Osteoblast (primary cell): ENCODE results near the gene ZNF860. TPM values are rescaled to one million over a fixed set of nuclear protein-coding genes. Genes with fewer than 3 reads are reported as not detected.
A peak's percentile ranks its signal among the peaks of the same experiment; 100 is the strongest.

Experiments
- DNase-seq: peaks from one replicate; pipeline ENCODE4 v3.0.0; 2011; ENCODE audit warnings: low spot score, mixed read lengths; ENCODE audit not compliant: insufficient read length; ENCODE audit errors: missing footprints
- H2AFZ ChIP-seq: 2 replicates; pipeline ENCODE4 v1.6.0; 2011; ENCODE audit warnings: mild to moderate bottlenecking, low read length
- H3K27ac ChIP-seq: 2 replicates; pipeline ENCODE4 v1.5.1; 2011; ENCODE audit warnings: mild to moderate bottlenecking, low read depth, low read length, moderate library complexity
- H3K27me3 ChIP-seq: 2 replicates; pipeline ENCODE4 v1.6.0; 2012; ENCODE audit warnings: mild to moderate bottlenecking, control low read depth, inconsistent platforms, low read length, moderate library complexity; ENCODE audit not compliant: insufficient read depth
- H3K36me3 ChIP-seq: 2 replicates; pipeline ENCODE4 v1.5.1; 2011; ENCODE audit warnings: mild to moderate bottlenecking, low read length, control low read depth, moderate library complexity; ENCODE audit not compliant: insufficient read depth
- H3K4me1 ChIP-seq: 2 replicates; pipeline ENCODE4 v1.5.1; 2011; ENCODE audit warnings: mild to moderate bottlenecking, low read length, control low read depth, moderate library complexity; ENCODE audit not compliant: insufficient read depth
- H3K4me2 ChIP-seq: 2 replicates; pipeline ENCODE4 v1.6.0; 2011; ENCODE audit warnings: mild to moderate bottlenecking, low read length; ENCODE audit not compliant: insufficient read depth
- H3K4me3 ChIP-seq: fragments of 200-600 bp; sonication (generic); 3 replicates; pipeline ENCODE4 v1.5.1; 2012; ENCODE audit warnings: mild to moderate bottlenecking, low read length, inconsistent platforms; ENCODE audit not compliant: insufficient read depth
- H3K79me2 ChIP-seq: 2 replicates; pipeline ENCODE4 v1.6.0; 2012; ENCODE audit warnings: mild to moderate bottlenecking, low read length, control low read depth, inconsistent platforms; ENCODE audit not compliant: insufficient read depth
- H3K9me3 ChIP-seq: 2 replicates; pipeline ENCODE4 v1.5.1; 2011; ENCODE audit warnings: low read depth, low read length, control low read depth
- H4K20me1 ChIP-seq: 2 replicates; pipeline ENCODE4 v1.6.0; 2012; ENCODE audit warnings: mild to moderate bottlenecking, low read length, control low read depth; ENCODE audit not compliant: insufficient read depth
- total RNA-seq: library from RNA; depleted of rRNA; stranded (reverse); fragments of >200 nt; gene quantifications from 2 replicates; pipeline ENCODE4 v1.2.3, GENCODE V29; 2012
- TF ChIP-seq, protein P1 (sequence below): IDR thresholded peaks from 2 replicates; pipeline ENCODE4 v1.5.1; 2011; ENCODE audit warnings: mild to moderate bottlenecking, low read depth, low read length, moderate library complexity; ENCODE audit errors: extremely low read depth

Gene ZNF860
- total RNA-seq, 1 donor: 0.72 TPM

DNA sequence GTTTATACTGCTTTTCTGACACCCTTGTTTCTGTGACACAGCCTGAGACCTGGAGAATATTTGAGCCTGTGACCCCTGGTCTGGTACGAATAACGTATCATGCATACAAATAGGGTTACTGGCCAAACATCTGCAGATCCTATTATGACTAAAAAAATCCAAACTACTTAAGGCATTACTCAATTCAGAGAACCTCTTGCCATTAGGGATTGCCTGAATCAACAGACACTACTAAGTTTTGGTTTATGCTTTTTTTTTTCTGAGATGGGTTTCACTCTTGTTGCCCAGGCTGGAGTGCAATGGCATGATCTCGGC lies 35.9 kb upstream of the ZNF860 start:
- H3K27me3 ChIP-seq: no peaks in the 10 kb centered on the region
- peak overlapping the region; percentile 29 for H3K4me2 ChIP-seq
- H3K4me1 ChIP-seq: peaks cover 5% of the 10 kb centered on the region
- no peaks in the 10 kb centered on the region for H4K20me1 ChIP-seq
- H3K4me3 ChIP-seq: no peak overlapping the region
- H3K27ac ChIP-seq: no peak overlapping the region
- TF ChIP-seq, protein P1, sequence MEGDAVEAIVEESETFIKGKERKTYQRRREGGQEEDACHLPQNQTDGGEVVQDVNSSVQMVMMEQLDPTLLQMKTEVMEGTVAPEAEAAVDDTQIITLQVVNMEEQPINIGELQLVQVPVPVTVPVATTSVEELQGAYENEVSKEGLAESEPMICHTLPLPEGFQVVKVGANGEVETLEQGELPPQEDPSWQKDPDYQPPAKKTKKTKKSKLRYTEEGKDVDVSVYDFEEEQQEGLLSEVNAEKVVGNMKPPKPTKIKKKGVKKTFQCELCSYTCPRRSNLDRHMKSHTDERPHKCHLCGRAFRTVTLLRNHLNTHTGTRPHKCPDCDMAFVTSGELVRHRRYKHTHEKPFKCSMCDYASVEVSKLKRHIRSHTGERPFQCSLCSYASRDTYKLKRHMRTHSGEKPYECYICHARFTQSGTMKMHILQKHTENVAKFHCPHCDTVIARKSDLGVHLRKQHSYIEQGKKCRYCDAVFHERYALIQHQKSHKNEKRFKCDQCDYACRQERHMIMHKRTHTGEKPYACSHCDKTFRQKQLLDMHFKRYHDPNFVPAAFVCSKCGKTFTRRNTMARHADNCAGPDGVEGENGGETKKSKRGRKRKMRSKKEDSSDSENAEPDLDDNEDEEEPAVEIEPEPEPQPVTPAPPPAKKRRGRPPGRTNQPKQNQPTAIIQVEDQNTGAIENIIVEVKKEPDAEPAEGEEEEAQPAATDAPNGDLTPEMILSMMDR: no peak
- H3K9me3 ChIP-seq: no peaks in the 10 kb centered on the region
- H3K79me2 ChIP-seq: no peaks in the 10 kb centered on the region
- no peaks in the 10 kb centered on the region for H3K36me3 ChIP-seq
- H2AFZ ChIP-seq: no peak overlapping the region
- peak; percentile 71 for DNase-seq

DNA sequence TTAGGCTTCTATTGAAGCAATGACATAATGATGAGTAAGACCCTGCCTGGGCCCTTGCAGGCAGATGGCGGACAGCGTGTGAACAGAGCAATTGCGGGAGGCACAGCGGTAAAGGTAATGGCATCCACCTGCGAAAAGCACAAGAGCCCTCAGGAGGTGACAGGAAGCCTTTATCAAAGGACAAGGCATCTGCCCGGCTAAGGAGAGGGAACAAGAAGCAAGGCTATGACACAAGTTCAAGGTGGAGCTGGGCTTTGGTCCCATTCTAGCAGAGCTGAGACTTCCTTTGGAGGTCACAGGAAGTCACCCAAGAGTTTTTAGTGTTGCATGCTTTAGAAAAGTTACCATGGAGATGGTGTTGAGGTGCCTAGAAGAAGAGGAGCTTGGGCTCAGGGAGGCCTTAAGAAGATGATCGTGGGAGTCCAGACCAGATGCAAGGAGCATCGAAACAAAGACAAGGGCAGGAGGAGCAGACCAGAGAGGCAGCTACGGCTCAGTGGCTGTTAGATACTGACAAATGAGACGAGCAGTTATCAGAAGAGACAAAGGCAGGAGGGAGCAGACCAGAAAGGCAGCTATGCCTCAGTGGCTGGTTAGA lies 35.0 kb upstream of the ZNF860 start:
- Histone ChIP-seq H4K20me1 (no peaks in the 10 kb centered on the region), H2AFZ (no peak overlapping the region), H3K4me2 (no peak overlapping the region), H3K79me2 (no peaks in the 10 kb centered on the region), H3K4me1 (peaks cover 5% of the 10 kb centered on the region), H3K27ac (no peak overlapping the region), H3K4me3 (no peak overlapping the region), H3K27me3 (no peaks in the 10 kb centered on the region), H3K9me3 (no peaks in the 10 kb centered on the region), H3K36me3 (no peaks in the 10 kb centered on the region)
- no peak for DNase-seq
- TF ChIP-seq, protein P1: no peak

DNA sequence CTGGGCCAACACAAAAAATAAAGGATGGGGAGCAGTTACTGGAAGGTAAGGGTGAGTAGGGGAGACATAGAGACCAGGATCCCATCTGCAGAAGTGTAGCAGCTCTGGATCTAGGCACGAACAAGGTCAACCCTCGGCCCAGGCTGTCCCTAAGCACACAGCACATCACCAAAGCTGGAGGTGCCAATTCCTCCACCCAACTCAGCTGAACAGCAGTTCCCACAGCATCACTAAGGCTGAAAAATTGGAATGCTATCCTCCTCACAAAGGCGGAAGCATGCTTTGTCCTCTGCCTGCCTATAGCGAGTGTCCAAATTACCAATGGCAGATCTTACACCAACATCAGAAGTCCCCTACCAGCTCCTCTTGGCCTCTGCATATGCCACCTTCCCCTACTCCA lies 34.4 kb upstream of the ZNF860 start:
- Histone ChIP-seq H3K4me1 (peaks cover 5% of the 10 kb centered on the region), H3K27me3 (no peaks in the 10 kb centered on the region), H3K4me2 (no peak overlapping the region), H3K79me2 (no peaks in the 10 kb centered on the region), H3K9me3 (no peaks in the 10 kb centered on the region), H3K4me3 (no peak overlapping the region), H2AFZ (no peak overlapping the region), H3K36me3 (no peaks in the 10 kb centered on the region), H3K27ac (no peak overlapping the region), H4K20me1 (no peaks in the 10 kb centered on the region)
- TF ChIP-seq, protein P1: no peak
- no peak for DNase-seq

DNA sequence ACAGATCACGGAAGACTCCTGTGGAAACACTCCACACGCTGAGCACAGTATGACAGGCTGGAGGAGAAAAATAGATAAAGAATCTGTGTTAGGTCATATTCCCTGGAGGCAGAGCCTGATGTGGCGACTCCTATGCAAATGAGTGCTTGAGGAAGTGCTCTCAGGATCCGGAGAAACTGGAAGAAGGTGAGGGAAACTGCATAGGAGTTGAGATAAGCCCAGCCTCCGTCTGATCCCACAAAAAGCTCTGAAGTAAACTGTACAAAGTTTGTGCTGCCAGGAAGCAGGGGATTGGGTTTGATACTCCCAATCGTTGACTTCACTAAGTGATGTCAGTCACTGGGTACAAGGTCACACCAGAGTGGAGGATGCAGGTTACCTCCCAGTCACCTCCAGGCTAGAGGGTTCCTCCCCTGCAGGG lies 33.9 kb upstream of the ZNF860 start:
- no peak overlapping the region for H3K27ac ChIP-seq
- no peaks in the 10 kb centered on the region for H3K9me3 ChIP-seq
- H4K20me1 ChIP-seq: no peaks in the 10 kb centered on the region
- H3K27me3 ChIP-seq: no peaks in the 10 kb centered on the region
- no peak overlapping the region for H3K4me2 ChIP-seq
- no peaks in the 10 kb centered on the region for H3K36me3 ChIP-seq
- peaks cover 5% of the 10 kb centered on the region for H3K4me1 ChIP-seq
- TF ChIP-seq, protein P1: no peak
- no peak overlapping the region for H3K4me3 ChIP-seq
- H2AFZ ChIP-seq: no peak overlapping the region
- DNase-seq: no peak
- H3K79me2 ChIP-seq: no peaks in the 10 kb centered on the region
